ENCODE measurements around the gene IL31RA.
A peak's percentile ranks its signal among the peaks of the same experiment; 100 is the strongest.

Gene IL31RA

GRCh38 chr5:55860709-55861108, 9.6 kb downstream of the IL31RA start:
- DNase-seq, result no peak

GRCh38 chr5:55864606-55865541, 13.7 kb downstream of the IL31RA start:
- no peak for DNase-seq

GRCh38 chr5:55865831-55866230, 14.7 kb downstream of the IL31RA start:
- DNase-seq, result no peak

- no peak for DNase-seq
Observed at GRCh38 chr5:55866485-55866884, 15.3 kb downstream of the IL31RA start.

GRCh38 chr5:55866934-55867333, 15.8 kb downstream of the IL31RA start:
- no peak for DNase-seq

- peak; percentile 30 for DNase-seq
Observed at GRCh38 chr5:55868846-55869245, 17.7 kb downstream of the IL31RA start.

GRCh38 chr5:55869847-55870246, 18.7 kb downstream of the IL31RA start:
- DNase-seq, result no peak

GRCh38 chr5:55873234-55873633, 22.1 kb downstream of the IL31RA start:
- DNase-seq, result no peak

GRCh38 chr5:55877655-55878054, 26.5 kb downstream of the IL31RA start:
- no peak for DNase-seq

GRCh38 chr5:55880453-55880852, 29.3 kb downstream of the IL31RA start:
- no peak for DNase-seq

- DNase-seq, result no peak
Observed at GRCh38 chr5:55885359-55885758, 34.2 kb downstream of the IL31RA start.

- DNase-seq, result no peak
Observed at GRCh38 chr5:55888205-55888604, 37.0 kb downstream of the IL31RA start.

- no peak for DNase-seq
Observed at GRCh38 chr5:55892479-55892878, 41.3 kb downstream of the IL31RA start.

GRCh38 chr5:55894135-55894534, 43.0 kb downstream of the IL31RA start:
- DNase-seq, result no peak

GRCh38 chr5:55895346-55895745, 44.2 kb downstream of the IL31RA start:
- DNase-seq, result no peak

- DNase-seq, result no peak
Observed at GRCh38 chr5:55896238-55896637, 45.1 kb downstream of the IL31RA start.

GRCh38 chr5:55896663-55897062, 45.5 kb downstream of the IL31RA start:
- DNase-seq, result no peak

GRCh38 chr5:55897206-55897894, 46.2 kb downstream of the IL31RA start:
- no peak for DNase-seq

- DNase-seq, result no peak
Observed at GRCh38 chr5:55897905-55898304, 46.7 kb downstream of the IL31RA start.

- DNase-seq, result no peak
Observed at GRCh38 chr5:55899344-55899743, 48.2 kb downstream of the IL31RA start.

GRCh38 chr5:55900068-55900467, 48.9 kb downstream of the IL31RA start:
- DNase-seq, result no peak

GRCh38 chr5:55900776-55901175, 49.6 kb downstream of the IL31RA start:
- DNase-seq, result no peak

- DNase-seq, result no peak
Observed at GRCh38 chr5:55902696-55903095, 51.5 kb downstream of the IL31RA start.

- peak; percentile 47 for DNase-seq
Observed at GRCh38 chr5:55903121-55903701, 52.1 kb downstream of the IL31RA start.

Data from stimulated activated CD4-positive, alpha-beta T cell treated with anti-CD3 and anti-CD28 coated beads, Interleukin-12 subunit alpha, Interleukin-12 subunit beta, amount 100 ng/mL, for 4 hours (primary cell).